ENCODE data around the gene CLCNKB.
A peak's percentile ranks its signal among the peaks of the same experiment; 100 is the strongest.
"Not testable (repeated sequence)": the region's sequence is repeated elsewhere in the genome, so short reads cannot be mapped to it uniquely, and the experiment has no call there.

GRCh38 chr1:16033103-16033632 is 10.4 kb upstream of the CLCNKB start:
- TF ChIP-seq CTCF (IDR thresholded peaks at IDR 0.05), result peak; percentile 33
- TF ChIP-seq ZFX (IDR thresholded peaks at IDR 0.05; ENCODE audit: borderline replicate concordance), result not testable (repeated sequence)
